Upper lobe of left lung (tissue), 6 donors: ENCODE results near the gene GKN1. TPM values are rescaled to one million over a fixed set of nuclear protein-coding genes. Genes with fewer than 3 reads are reported as not detected.

Experiments used
- ATAC-seq, 2 donors: fragments of 200-7000 bp; cut with Tn5 transposase; one replicate each; pipeline ENCODE4 v1.9.1; 2022; ENCODE audit warnings: mild to moderate bottlenecking in 2 of 2, moderate library complexity in 2 of 2; ENCODE audit not compliant: low FRiP score in 2 of 2
- DNase-seq, 2 donors: peaks; one replicate each; pipeline ENCODE4 v3.0.0-alpha.2; 2019 to 2020
- H3K27ac ChIP-seq, 4 donors: fragments of 200-600 bp; sonication (generic); one replicate each; pipeline ENCODE4 v1.5.1; 2016 to 2019
- H3K27me3 ChIP-seq, 4 donors: fragments of 200-600 bp; sonication (generic); one replicate each; pipeline ENCODE4 v1.5.1; 2017 to 2019
- H3K36me3 ChIP-seq, 4 donors: fragments of 200-600 bp; sonication (generic); one replicate each; pipeline ENCODE4 v1.5.1; 2016 to 2019
- H3K4me1 ChIP-seq, 4 donors: fragments of 200-600 bp; sonication (generic); one replicate each; pipeline ENCODE4 v1.5.1; 2018 to 2019
- H3K4me3 ChIP-seq, 4 donors: fragments of 200-600 bp; sonication (generic); one replicate each; pipeline ENCODE4 v1.5.1; 2017 to 2019; ENCODE audit warnings: mild to moderate bottlenecking in 2 of 4, moderate library complexity in 1 of 4
- H3K9me3 ChIP-seq, 4 donors: fragments of 200-600 bp; sonication (generic); one replicate each; pipeline ENCODE4 v1.5.1; 2018 to 2019
- CTCF ChIP-seq, 6 experiments: fragments of 450-650 bp in 4 of 6; fragments of 200-600 bp in 2 of 6; sonication (generic) in 2 of 6; IDR thresholded peaks; one replicate each; pipeline ENCODE4 v1.5.1; 2016 to 2019; ENCODE audit warnings: antibody characterized with exemption in 6 of 6
- EP300 ChIP-seq, 4 donors: sonication (generic); formaldehyde crosslinking; IDR thresholded peaks; one replicate each; pipeline ENCODE4 v1.5.1; 2017; ENCODE audit warnings: antibody characterized with exemption in 4 of 4, control low read depth in 2 of 4
- POLR2A ChIP-seq, 4 donors: fragments of 450-650 bp; IDR thresholded peaks; one replicate each; pipeline ENCODE4 v1.5.1; 2016 to 2017; ENCODE audit warnings: antibody characterized with exemption in 4 of 4, mild to moderate bottlenecking in 2 of 4
- POLR2AphosphoS5 ChIP-seq, 2 donors: sonication (generic); formaldehyde crosslinking; IDR thresholded peaks; one replicate each; pipeline ENCODE4 v1.5.1; 2017; ENCODE audit warnings: antibody characterized with exemption in 2 of 2
- WGBS, 2 donors: methylation state at CpG; one replicate each; pipeline ENCODE4 v1.1.5; 2017 to 2018; 5-methylcytosine and 5-hydroxymethylcytosine counted together
- total RNA-seq, 6 donors: library from RNA; depleted of rRNA in 4 of 6; stranded (reverse); fragments of >200 nt in 4 of 6; gene quantifications; one replicate each; pipeline versions ENCODE4 v1.1.0 to v1.2.1, GENCODE V29; 2016 to 2021
- donor health status: DM: no; HTN: no; CAD: no; lungs with moderate emphysema.
- donor health status: DM: no; HTN: yes; CAD: no; lungs with severe emphysema.

The GKN1 gene
- total RNA-seq, 6 donors from 2014 or later, result not detected

GRCh38 chr2:68970566-68971265 is 3.7 kb upstream of the GKN1 start:
- Histone ChIP-seq H3K27me3 (no peaks in the 10 kb centered on the region), H3K36me3 (no peaks in the 10 kb centered on the region), H3K9me3 (no peaks in the 10 kb centered on the region), H3K27ac (no peak overlapping the region), H3K4me3 (no peak overlapping the region), H3K4me1 (no peaks in the 10 kb centered on the region)
- no peak for DNase-seq
- WGBS, 2 donors, result 81 to 84% methylated on average over 8 of the region's 8 CpGs
- ATAC-seq, result no peak
- no peak for TF ChIP-seq POLR2AphosphoS5 (IDR thresholded peaks at IDR 0.05)
- TF ChIP-seq POLR2A (IDR thresholded peaks at IDR 0.05), result no peak
- TF ChIP-seq CTCF (IDR thresholded peaks at IDR 0.05), result no peak
- no peak for TF ChIP-seq EP300 (IDR thresholded peaks at IDR 0.05)

- TF ChIP-seq POLR2AphosphoS5 (IDR thresholded peaks at IDR 0.05), result no peak
- Histone ChIP-seq H3K9me3 (no peaks in the 10 kb centered on the region), H3K4me3 (no peak overlapping the region), H3K4me1 (no peaks in the 10 kb centered on the region), H3K27me3 (no peaks in the 10 kb centered on the region), H3K27ac (no peak overlapping the region), H3K36me3 (no peaks in the 10 kb centered on the region)
- no peak for DNase-seq
- peak in 1 of 2 donors; percentile 45 for ATAC-seq
- 63 to 77% methylated on average over 4 to 5 of the region's 5 CpGs for whole genome bisulfite sequencing, 2 donors
Measured at GRCh38 chr2:68971591-68972231, 2.7 kb upstream of the GKN1 start.

- Histone ChIP-seq H3K27ac (no peak overlapping the region), H3K4me1 (no peaks in the 10 kb centered on the region), H3K9me3 (no peaks in the 10 kb centered on the region), H3K4me3 (no peak overlapping the region), H3K27me3 (no peaks in the 10 kb centered on the region), H3K36me3 (no peaks in the 10 kb centered on the region)
- TF ChIP-seq POLR2A (IDR thresholded peaks at IDR 0.05) (no peak), EP300 (IDR thresholded peaks at IDR 0.05) (no peak), CTCF (IDR thresholded peaks at IDR 0.05) (no peak), POLR2AphosphoS5 (IDR thresholded peaks at IDR 0.05) (no peak)
- DNase-seq, result no peak
- no peak for ATAC-seq
- 61 to 63% methylated on average over 9 of the region's 9 CpGs for WGBS, 2 donors
Measured at GRCh38 chr2:68974946-68975665, 670 bp downstream of the GKN1 start.

- TF ChIP-seq POLR2A (IDR thresholded peaks at IDR 0.05) (no peak), POLR2AphosphoS5 (IDR thresholded peaks at IDR 0.05) (no peak), EP300 (IDR thresholded peaks at IDR 0.05) (no peak), CTCF (IDR thresholded peaks at IDR 0.05) (no peak)
- no peak for ATAC-seq
- Histone ChIP-seq H3K27me3 (no peaks in the 10 kb centered on the region), H3K9me3 (no peaks in the 10 kb centered on the region), H3K27ac (no peak overlapping the region), H3K4me3 (no peak overlapping the region), H3K4me1 (peaks cover 0 to 2% (median 0%) of the 10 kb centered on the region in 4 donors), H3K36me3 (no peaks in the 10 kb centered on the region)
- DNase-seq, result no peak
- WGBS, 2 donors, result 98% methylated on average over 2 of the region's 2 CpGs
Measured at GRCh38 chr2:68975844-68976243, 1.4 kb downstream of the GKN1 start.

- DNase-seq, result no peak
- no peak for TF ChIP-seq CTCF (IDR thresholded peaks at IDR 0.05)
- no peak for TF ChIP-seq EP300 (IDR thresholded peaks at IDR 0.05)
- TF ChIP-seq POLR2AphosphoS5 (IDR thresholded peaks at IDR 0.05), result no peak
- TF ChIP-seq POLR2A (IDR thresholded peaks at IDR 0.05), result no peak
- Histone ChIP-seq H3K4me3 (no peak overlapping the region), H3K4me1 (peaks cover 0 to 6% (median 0%) of the 10 kb centered on the region in 4 donors), H3K27ac (no peak overlapping the region), H3K36me3 (no peaks in the 10 kb centered on the region), H3K9me3 (no peaks in the 10 kb centered on the region), H3K27me3 (no peaks in the 10 kb centered on the region)
- no peak for ATAC-seq
- WGBS, 2 donors, result 67 to 68% methylated on average over 4 of the region's 4 CpGs
Measured at GRCh38 chr2:68977453-68977852, 3.0 kb downstream of the GKN1 start.
